ENCODE results near the gene IPPK.

Gene IPPK

GRCh38 chr9:92656537-92656925 lies 13.4 kb downstream of the IPPK start:
- DNase-seq: no peak

GRCh38 chr9:92655896-92656536 lies 13.9 kb downstream of the IPPK start:
- DNase-seq: no peak

- DNase-seq: no peak
Observed at GRCh38 chr9:92655366-92655765, 14.6 kb downstream of the IPPK start.

- no peak for DNase-seq
Observed at GRCh38 chr9:92654481-92655301, 15.2 kb downstream of the IPPK start.

- no peak for DNase-seq
Observed at GRCh38 chr9:92652461-92652860, 17.5 kb downstream of the IPPK start.

GRCh38 chr9:92650839-92651621 lies 18.9 kb downstream of the IPPK start:
- DNase-seq: no peak

- no peak for DNase-seq
Observed at GRCh38 chr9:92650296-92650695, 19.6 kb downstream of the IPPK start.

GRCh38 chr9:92649007-92649406 lies 20.9 kb downstream of the IPPK start:
- DNase-seq: no peak

- DNase-seq: no peak
Observed at GRCh38 chr9:92648474-92648971, 21.4 kb downstream of the IPPK start.

- DNase-seq: no peak
Observed at GRCh38 chr9:92647671-92648473, 22.1 kb downstream of the IPPK start.

- DNase-seq: no peak
Observed at GRCh38 chr9:92645041-92645440, 24.9 kb downstream of the IPPK start.

GRCh38 chr9:92644278-92644677 lies 25.7 kb downstream of the IPPK start:
- DNase-seq: no peak

- no peak for DNase-seq
Observed at GRCh38 chr9:92642564-92642963, 27.4 kb downstream of the IPPK start.

GRCh38 chr9:92642041-92642451 lies 27.9 kb downstream of the IPPK start:
- DNase-seq: no peak

GRCh38 chr9:92641092-92641809 lies 28.7 kb downstream of the IPPK start:
- DNase-seq: no peak

- no peak for DNase-seq
Observed at GRCh38 chr9:92640398-92641091, 29.4 kb downstream of the IPPK start.

GRCh38 chr9:92639791-92640271 lies 30.1 kb downstream of the IPPK start:
- DNase-seq: no peak

- DNase-seq: no peak
Observed at GRCh38 chr9:92639124-92639523, 30.8 kb downstream of the IPPK start.

- no peak for DNase-seq
Observed at GRCh38 chr9:92638621-92639101, 31.3 kb downstream of the IPPK start.

- DNase-seq: no peak
Observed at GRCh38 chr9:92637886-92638620, 31.9 kb downstream of the IPPK start.

All from NCI-H2029 treated with DMSO at 0.1 percent for 48 hours (cell line).